ENCODE data around the gene KNDC1. TPM values are rescaled to one million over a fixed set of nuclear protein-coding genes. Genes with fewer than 3 reads are reported as not detected.
A peak's percentile ranks its signal among the peaks of the same experiment; 100 is the strongest.

The KNDC1 gene
- total RNA-seq, 1 donor from 2014 or later: 0.55 TPM

DNA sequence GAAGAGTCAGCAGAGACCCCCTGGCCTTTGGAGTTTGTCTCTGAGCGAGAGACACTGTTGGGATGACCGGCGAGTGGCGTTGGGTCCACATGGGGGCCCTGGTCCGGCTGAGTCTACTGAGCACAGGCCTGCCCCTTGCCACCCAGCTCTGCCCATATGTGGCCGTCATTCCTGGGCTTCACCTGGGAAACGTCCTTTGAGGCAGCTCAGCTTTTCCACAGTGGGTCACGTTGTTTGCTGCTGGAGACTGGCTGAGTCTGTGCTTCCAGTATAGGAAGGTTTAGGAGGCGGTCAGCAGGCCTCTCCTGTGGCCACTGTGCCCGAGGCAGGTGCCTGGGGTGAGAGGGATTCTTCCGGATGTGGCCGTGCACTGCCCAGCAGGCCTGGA lies 99.6 kb downstream of the KNDC1 start:
- Mint-ChIP-seq H3K9me3 (ENCODE audit: low read depth) (no peaks in the 10 kb centered on the region), H3K4me3 (ENCODE audit: unreplicated experiment) (no peak overlapping the region), H3K36me3 (ENCODE audit: low read depth) (no peaks in the 10 kb centered on the region), H3K27ac (ENCODE audit: unreplicated experiment) (peak overlapping the region; percentile 93), H3K4me1 (ENCODE audit: low read depth) (peaks cover 14% of the 10 kb centered on the region), H3K27me3 (ENCODE audit: low read depth) (peaks cover 4% of the 10 kb centered on the region)
- no peak for DNase-seq (ENCODE audit: low spot score)
- TF ChIP-seq, protein P1, sequence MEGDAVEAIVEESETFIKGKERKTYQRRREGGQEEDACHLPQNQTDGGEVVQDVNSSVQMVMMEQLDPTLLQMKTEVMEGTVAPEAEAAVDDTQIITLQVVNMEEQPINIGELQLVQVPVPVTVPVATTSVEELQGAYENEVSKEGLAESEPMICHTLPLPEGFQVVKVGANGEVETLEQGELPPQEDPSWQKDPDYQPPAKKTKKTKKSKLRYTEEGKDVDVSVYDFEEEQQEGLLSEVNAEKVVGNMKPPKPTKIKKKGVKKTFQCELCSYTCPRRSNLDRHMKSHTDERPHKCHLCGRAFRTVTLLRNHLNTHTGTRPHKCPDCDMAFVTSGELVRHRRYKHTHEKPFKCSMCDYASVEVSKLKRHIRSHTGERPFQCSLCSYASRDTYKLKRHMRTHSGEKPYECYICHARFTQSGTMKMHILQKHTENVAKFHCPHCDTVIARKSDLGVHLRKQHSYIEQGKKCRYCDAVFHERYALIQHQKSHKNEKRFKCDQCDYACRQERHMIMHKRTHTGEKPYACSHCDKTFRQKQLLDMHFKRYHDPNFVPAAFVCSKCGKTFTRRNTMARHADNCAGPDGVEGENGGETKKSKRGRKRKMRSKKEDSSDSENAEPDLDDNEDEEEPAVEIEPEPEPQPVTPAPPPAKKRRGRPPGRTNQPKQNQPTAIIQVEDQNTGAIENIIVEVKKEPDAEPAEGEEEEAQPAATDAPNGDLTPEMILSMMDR (IDR thresholded peaks at IDR 0.05): no peak

DNA sequence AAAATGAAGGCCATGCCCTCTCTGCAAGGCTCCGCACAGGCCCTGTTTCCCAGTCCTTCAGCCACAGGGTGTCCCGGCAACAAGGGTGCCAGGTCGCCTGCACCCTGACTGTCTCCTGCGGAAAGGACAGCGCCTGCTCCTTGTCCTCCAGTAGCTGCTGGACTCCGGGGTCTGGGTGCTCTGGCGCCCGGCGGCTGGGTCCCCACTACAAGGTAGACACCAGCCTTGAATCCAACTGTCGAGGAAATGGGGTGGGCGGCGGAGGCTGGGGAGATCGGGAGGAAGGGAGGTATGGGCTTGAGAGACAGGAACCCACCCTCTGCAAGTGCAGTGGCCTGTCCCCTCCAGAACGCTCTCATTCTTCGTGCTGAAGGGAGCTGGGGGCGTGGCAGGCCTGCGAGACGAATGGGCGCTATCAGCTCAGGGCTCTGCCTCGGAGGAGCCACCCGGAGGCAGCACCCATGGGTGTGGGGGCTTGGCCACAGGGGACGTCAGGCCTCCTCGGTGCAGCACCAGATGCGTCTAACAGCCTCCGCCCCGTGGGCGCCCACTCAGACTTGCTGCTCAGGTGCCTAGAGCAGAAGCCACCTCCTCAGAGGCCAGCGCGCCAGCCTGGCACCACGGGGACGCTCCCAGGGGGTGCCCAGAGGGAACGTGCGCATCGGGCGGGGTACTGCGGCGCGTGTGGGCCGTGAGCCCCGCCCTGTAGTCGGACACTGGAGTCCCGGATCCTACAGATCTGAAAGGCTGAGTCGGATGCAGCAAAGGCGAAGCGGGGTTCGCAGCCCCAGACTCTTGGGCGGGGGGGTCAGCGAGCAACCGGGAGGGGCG lies 101.1 kb downstream of the KNDC1 start:
- TF ChIP-seq, protein P1 (IDR thresholded peaks at IDR 0.05): no peak
- no peaks in the 10 kb centered on the region for H3K9me3 Mint-ChIP-seq (ENCODE audit: low read depth)
- no peaks in the 10 kb centered on the region for H3K36me3 Mint-ChIP-seq (ENCODE audit: low read depth)
- H3K4me3 Mint-ChIP-seq (ENCODE audit: unreplicated experiment): peak overlapping the region; percentile 62
- H3K27ac Mint-ChIP-seq (ENCODE audit: unreplicated experiment): no peak overlapping the region
- peaks cover 14% of the 10 kb centered on the region for H3K4me1 Mint-ChIP-seq (ENCODE audit: low read depth)
- no peaks in the 10 kb centered on the region for H3K27me3 Mint-ChIP-seq (ENCODE audit: low read depth)
- no peak for DNase-seq (ENCODE audit: low spot score)

DNA sequence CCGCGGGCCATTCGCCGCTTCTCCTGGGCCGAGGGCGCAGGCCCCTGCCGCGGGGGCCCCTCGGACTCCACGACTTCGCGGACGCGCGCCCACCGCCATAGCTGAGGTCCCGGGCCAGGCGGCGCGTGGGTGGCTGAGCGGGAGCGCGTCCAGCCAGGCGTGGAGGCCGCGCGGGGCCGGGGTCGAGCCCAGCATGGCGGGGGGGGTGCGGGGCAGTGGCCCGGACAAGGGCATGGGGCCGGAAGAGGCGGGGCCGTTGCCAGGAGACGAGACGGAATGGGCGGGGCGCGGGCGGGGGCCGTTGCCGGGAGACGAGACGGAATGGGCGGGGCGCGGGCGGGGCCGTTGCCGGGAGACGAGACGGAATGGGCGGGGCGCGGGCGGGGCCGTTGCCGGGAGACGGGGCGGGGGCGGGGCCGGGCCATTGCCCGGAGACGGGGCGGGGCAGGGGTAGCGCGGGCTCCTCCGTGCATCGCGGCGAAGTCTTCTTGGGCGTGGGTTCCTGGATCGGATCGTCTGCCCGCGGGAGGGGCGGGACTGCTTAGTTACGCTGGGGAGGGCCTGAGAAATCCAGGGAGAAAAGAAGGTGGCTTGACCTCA lies 101.8 kb downstream of the KNDC1 start:
- Mint-ChIP-seq H3K27me3 (ENCODE audit: low read depth) (no peaks in the 10 kb centered on the region), H3K36me3 (ENCODE audit: low read depth) (no peaks in the 10 kb centered on the region), H3K4me3 (ENCODE audit: unreplicated experiment) (peak overlapping the region; percentile 68), H3K27ac (ENCODE audit: unreplicated experiment) (no peak overlapping the region), H3K9me3 (ENCODE audit: low read depth) (no peaks in the 10 kb centered on the region), H3K4me1 (ENCODE audit: low read depth) (peaks cover 14% of the 10 kb centered on the region)
- DNase-seq (ENCODE audit: low spot score): no peak
- TF ChIP-seq, protein P1 (IDR thresholded peaks at IDR 0.05): no peak

DNA sequence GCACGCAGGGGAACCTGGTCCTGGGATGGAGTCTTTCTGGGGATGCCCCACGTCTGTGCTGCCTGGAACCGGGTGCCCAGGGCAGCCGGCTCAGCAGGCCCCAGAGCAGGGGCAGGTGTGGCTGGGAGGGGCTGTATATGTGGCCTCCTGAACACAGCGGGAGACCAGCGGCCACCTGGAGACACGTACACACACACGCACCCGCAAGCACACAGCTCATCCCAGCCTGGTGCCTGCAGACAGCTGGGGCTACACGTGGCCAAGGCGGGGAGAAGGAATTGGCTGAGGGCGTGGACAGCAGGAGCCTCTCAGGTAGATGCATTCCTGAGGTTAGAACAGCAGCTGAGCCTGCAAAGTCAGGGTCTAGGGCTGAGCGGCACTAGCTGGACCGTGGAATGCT lies 102.7 kb downstream of the KNDC1 start:
- TF ChIP-seq, protein P1 (IDR thresholded peaks at IDR 0.05): no peak
- no peaks in the 10 kb centered on the region for H3K27me3 Mint-ChIP-seq (ENCODE audit: low read depth)
- H3K9me3 Mint-ChIP-seq (ENCODE audit: low read depth): no peaks in the 10 kb centered on the region
- peak overlapping the region; percentile 68 for H3K4me3 Mint-ChIP-seq (ENCODE audit: unreplicated experiment)
- peaks cover 14% of the 10 kb centered on the region for H3K4me1 Mint-ChIP-seq (ENCODE audit: low read depth)
- no peak for DNase-seq (ENCODE audit: low spot score)
- H3K27ac Mint-ChIP-seq (ENCODE audit: unreplicated experiment): no peak overlapping the region
- H3K36me3 Mint-ChIP-seq (ENCODE audit: low read depth): no peaks in the 10 kb centered on the region

DNA sequence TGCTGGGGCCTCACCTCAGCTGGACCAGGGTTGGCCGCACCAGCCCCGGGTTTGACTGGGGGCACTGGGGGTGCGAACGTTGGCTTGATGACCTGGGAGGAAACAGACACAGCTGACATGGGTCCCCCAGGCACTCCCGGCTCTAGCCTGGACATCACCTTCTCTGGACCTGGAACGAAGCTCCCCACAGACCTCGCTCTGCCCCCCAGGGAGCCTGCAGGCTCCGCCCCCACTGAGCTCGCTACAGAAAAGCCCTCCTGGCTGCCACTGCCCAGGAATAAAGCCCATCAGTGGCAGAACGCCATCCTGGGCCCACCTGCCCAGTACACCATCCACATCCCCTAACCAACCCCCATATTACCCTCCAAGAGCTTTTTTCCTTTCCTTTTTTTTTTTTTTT lies 103.7 kb downstream of the KNDC1 start:
- no peak for DNase-seq (ENCODE audit: low spot score)
- H3K4me1 Mint-ChIP-seq (ENCODE audit: low read depth): peaks cover 14% of the 10 kb centered on the region
- no peaks in the 10 kb centered on the region for H3K9me3 Mint-ChIP-seq (ENCODE audit: low read depth)
- no peak overlapping the region for H3K4me3 Mint-ChIP-seq (ENCODE audit: unreplicated experiment)
- no peak overlapping the region for H3K27ac Mint-ChIP-seq (ENCODE audit: unreplicated experiment)
- no peaks in the 10 kb centered on the region for H3K27me3 Mint-ChIP-seq (ENCODE audit: low read depth)
- no peaks in the 10 kb centered on the region for H3K36me3 Mint-ChIP-seq (ENCODE audit: low read depth)
- TF ChIP-seq, protein P1 (IDR thresholded peaks at IDR 0.05): no peak

Data from chondrocyte (in vitro differentiated cells).